Measurements from ENCODE around the gene SLC46A1. TPM values are rescaled to one million over a fixed set of nuclear protein-coding genes. Genes with fewer than 3 reads are reported as not detected.
A peak's percentile ranks its signal among the peaks of the same experiment; 100 is the strongest.

SLC46A1 gene
- total and polyA plus RNA-seq, 2 of the 13 experiments (the other 11 are each of a cell fraction or from before 2014, with no cell fraction given), result 19.6 to 22.6 TPM

DNA sequence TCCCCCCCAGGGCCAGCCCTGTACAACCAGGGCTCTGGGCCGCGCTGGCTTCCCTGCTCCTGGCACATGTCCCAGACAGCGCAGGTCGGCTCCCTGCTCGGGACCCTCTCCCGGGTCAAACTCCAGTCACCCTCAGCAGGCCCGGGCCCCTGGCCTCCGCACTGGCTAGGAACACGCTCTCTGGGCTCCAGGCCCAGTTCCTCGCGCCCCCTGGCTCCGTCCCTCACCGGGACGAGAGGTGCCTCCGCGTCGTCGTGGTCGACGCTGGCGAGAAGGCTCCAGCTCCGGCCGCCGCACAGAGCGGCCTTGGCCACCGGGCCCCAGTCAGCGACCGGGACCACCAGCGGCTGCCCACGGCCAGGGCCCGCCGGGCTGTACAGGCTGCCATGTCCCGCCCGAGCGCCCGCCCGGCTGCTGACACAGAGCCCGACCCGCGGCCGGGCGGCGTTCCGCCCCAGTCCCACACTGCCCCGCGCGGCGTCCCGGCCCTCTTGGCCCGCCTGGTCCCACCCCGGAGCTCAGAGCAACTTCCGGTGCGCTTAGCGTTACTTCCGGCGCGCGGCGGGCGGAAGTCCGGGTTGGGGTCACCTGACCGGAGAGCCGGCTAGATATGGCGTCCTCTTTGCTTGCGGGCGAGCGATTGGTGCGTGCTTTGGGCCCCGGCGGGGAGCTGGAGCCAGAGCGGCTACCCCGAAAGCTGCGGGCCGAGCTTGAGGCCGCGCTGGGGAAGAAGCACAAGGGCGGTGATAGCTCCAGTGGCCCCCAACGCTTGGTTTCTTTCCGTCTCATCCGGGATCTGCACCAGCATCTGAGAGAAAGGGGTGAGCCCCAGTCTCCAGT, 48.7 kb downstream of the SLC46A1 start, which contains the start of gene POLDIP2 (continued):
- TF ChIP-seq, protein P1, sequence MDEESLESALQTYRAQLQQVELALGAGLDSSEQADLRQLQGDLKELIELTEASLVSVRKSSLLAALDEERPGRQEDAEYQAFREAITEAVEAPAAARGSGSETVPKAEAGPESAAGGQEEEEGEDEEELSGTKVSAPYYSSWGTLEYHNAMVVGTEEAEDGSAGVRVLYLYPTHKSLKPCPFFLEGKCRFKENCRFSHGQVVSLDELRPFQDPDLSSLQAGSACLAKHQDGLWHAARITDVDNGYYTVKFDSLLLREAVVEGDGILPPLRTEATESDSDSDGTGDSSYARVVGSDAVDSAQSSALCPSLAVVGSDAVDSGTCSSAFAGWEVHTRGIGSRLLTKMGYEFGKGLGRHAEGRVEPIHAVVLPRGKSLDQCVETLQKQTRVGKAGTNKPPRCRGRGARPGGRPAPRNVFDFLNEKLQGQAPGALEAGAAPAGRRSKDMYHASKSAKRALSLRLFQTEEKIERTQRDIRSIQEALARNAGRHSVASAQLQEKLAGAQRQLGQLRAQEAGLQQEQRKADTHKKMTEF (CRISPR knock-in tag; IDR thresholded peaks at IDR 0.05), result peak; percentile 88
- TF ChIP-seq PAF1 (CRISPR knock-in tag; IDR thresholded peaks at IDR 0.05), result no peak
- TF ChIP-seq RARA (CRISPR knock-in tag; IDR thresholded peaks at IDR 0.05), result peak; percentile 34; the same call in 1 of the 2 replicates
- TF ChIP-seq GFI1 (CRISPR knock-in tag; IDR thresholded peaks at IDR 0.05; ENCODE audit: borderline replicate concordance), result peak; percentile 34; the same call in 1 of the 2 replicates
- peak; percentile 34; the same call in 1 of the 2 replicates for TF ChIP-seq NAIF1 (CRISPR knock-in tag; IDR thresholded peaks at IDR 0.05; ENCODE audit: borderline replicate concordance)
- TF ChIP-seq HOXA3 (CRISPR knock-in tag; IDR thresholded peaks at IDR 0.05), result peak; percentile 98
- TF ChIP-seq PHF8 (CRISPR knock-in tag; IDR thresholded peaks at IDR 0.05), result peak; percentile 77
- TF ChIP-seq, protein P2, sequence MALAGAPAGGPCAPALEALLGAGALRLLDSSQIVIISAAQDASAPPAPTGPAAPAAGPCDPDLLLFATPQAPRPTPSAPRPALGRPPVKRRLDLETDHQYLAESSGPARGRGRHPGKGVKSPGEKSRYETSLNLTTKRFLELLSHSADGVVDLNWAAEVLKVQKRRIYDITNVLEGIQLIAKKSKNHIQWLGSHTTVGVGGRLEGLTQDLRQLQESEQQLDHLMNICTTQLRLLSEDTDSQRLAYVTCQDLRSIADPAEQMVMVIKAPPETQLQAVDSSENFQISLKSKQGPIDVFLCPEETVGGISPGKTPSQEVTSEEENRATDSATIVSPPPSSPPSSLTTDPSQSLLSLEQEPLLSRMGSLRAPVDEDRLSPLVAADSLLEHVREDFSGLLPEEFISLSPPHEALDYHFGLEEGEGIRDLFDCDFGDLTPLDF (CRISPR knock-in tag; IDR thresholded peaks at IDR 0.05), result peak; percentile 76
- TF ChIP-seq POLR2G (IDR thresholded peaks at IDR 0.05; ENCODE audit: low read depth, low read length), result peak; percentile 91
- peak; percentile 59; the same call in 1 of the 2 replicates for TF ChIP-seq CREB1 (IDR thresholded peaks at IDR 0.05)
- TF ChIP-seq CREB1 (CRISPR knock-in tag; IDR thresholded peaks at IDR 0.05), result peak; percentile 88
- TF ChIP-seq, protein P3, sequence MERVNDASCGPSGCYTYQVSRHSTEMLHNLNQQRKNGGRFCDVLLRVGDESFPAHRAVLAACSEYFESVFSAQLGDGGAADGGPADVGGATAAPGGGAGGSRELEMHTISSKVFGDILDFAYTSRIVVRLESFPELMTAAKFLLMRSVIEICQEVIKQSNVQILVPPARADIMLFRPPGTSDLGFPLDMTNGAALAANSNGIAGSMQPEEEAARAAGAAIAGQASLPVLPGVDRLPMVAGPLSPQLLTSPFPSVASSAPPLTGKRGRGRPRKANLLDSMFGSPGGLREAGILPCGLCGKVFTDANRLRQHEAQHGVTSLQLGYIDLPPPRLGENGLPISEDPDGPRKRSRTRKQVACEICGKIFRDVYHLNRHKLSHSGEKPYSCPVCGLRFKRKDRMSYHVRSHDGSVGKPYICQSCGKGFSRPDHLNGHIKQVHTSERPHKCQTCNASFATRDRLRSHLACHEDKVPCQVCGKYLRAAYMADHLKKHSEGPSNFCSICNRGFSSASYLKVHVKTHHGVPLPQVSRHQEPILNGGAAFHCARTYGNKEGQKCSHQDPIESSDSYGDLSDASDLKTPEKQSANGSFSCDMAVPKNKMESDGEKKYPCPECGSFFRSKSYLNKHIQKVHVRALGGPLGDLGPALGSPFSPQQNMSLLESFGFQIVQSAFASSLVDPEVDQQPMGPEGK (CRISPR knock-in tag; IDR thresholded peaks at IDR 0.05), result peak; percentile 32
- TF ChIP-seq ZSCAN22 (CRISPR knock-in tag; IDR thresholded peaks at IDR 0.05), result 0 out of 2 replicates have a peak, but pooled peaks have one; percentile 23
- TF ChIP-seq KMT2B (CRISPR knock-in tag; IDR thresholded peaks at IDR 0.05), result peak; percentile 89
- peak; percentile 77 for TF ChIP-seq ZNF121 (CRISPR knock-in tag; IDR thresholded peaks at IDR 0.05)
- TF ChIP-seq, protein P4, sequence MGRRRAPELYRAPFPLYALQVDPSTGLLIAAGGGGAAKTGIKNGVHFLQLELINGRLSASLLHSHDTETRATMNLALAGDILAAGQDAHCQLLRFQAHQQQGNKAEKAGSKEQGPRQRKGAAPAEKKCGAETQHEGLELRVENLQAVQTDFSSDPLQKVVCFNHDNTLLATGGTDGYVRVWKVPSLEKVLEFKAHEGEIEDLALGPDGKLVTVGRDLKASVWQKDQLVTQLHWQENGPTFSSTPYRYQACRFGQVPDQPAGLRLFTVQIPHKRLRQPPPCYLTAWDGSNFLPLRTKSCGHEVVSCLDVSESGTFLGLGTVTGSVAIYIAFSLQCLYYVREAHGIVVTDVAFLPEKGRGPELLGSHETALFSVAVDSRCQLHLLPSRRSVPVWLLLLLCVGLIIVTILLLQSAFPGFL (CRISPR knock-in tag; IDR thresholded peaks at IDR 0.05), result no peak
- peak; percentile 75 for TF ChIP-seq ATF1 (CRISPR knock-in tag; IDR thresholded peaks at IDR 0.05)
- TF ChIP-seq, protein P5, sequence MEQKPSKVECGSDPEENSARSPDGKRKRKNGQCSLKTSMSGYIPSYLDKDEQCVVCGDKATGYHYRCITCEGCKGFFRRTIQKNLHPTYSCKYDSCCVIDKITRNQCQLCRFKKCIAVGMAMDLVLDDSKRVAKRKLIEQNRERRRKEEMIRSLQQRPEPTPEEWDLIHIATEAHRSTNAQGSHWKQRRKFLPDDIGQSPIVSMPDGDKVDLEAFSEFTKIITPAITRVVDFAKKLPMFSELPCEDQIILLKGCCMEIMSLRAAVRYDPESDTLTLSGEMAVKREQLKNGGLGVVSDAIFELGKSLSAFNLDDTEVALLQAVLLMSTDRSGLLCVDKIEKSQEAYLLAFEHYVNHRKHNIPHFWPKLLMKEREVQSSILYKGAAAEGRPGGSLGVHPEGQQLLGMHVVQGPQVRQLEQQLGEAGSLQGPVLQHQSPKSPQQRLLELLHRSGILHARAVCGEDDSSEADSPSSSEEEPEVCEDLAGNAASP (CRISPR knock-in tag; IDR thresholded peaks at IDR 0.05; ENCODE audit: borderline replicate concordance), result peak; percentile 64
- peak; percentile 50; the same call in 1 of the 2 replicates for TF ChIP-seq PPARG (CRISPR knock-in tag; conservative IDR thresholded peaks at IDR 0.05)
